Measurements from ENCODE around the gene FXYD5.

GRCh38 chr19:35114353-35115176 is 40.0 kb upstream of the FXYD5 start:
- TF ChIP-seq CTCF (IDR thresholded peaks at IDR 0.05; ENCODE audit: low read depth, low read length, missing input control): peak; percentile 85
- no peak for TF ChIP-seq REST (IDR thresholded peaks at IDR 0.05)
- TF ChIP-seq YY1 (IDR thresholded peaks at IDR 0.05): no peak
- TF ChIP-seq RAD21 (IDR thresholded peaks at IDR 0.05): peak; percentile 78 to 85
- no peak for TF ChIP-seq MAX (IDR thresholded peaks at IDR 0.05)
- TF ChIP-seq HNF4A (conservative IDR thresholded peaks at IDR 0.05): no peak
- TF ChIP-seq GABPA (IDR thresholded peaks at IDR 0.05 in 1 of 2, conservative IDR thresholded peaks at IDR 0.05 in 1 of 2): no peak
- TF ChIP-seq EGR1 (IDR thresholded peaks at IDR 0.05; ENCODE audit: low read depth in 2 of 2): no peak
- TF ChIP-seq ATF3 (IDR thresholded peaks at IDR 0.05): no peak
- TF ChIP-seq JUND (IDR thresholded peaks at IDR 0.05): no peak
- TF ChIP-seq TAF1 (conservative IDR thresholded peaks at IDR 0.05): no peak

Measured in liver (tissue), 3 donors.